PC-9 (cell line): ENCODE data around the gene ACO1.

Experiments used
- CTCF ChIP-seq: fragments of 200-600 bp; sonication (generic); conservative IDR thresholded peaks from 2 replicates; pipeline ENCODE4 v1.6.1; 2017; ENCODE audit warnings: mixed run types, antibody characterized with exemption, mild to moderate bottlenecking, moderate library complexity
- EZH2 ChIP-seq: fragments of 200-600 bp; sonication (generic); IDR thresholded peaks from 2 replicates; pipeline ENCODE4 v1.8.0; 2017; ENCODE audit warnings: antibody characterized with exemption, low read depth

DNA sequence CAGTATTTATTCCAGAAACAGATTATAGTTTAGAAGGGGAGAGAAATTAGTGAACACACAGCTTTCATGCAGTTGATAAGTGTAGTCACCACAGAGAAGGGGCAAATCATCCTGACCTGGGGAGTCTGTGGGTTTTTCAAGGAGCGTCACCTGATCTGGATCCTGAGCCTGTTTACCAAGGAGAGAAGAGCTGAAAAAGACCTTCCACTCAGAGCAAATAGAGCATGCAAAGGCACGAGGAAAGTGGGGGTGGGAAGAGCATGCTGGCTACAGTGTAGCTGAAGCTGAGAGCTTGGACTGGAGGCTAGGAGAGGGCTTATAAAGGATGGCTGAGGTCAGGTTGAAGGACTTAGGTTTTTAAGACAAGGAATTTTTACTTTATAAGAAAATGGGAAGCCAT lies 30.4 kb downstream of the ACO1 start:
- no peak for TF ChIP-seq EZH2
- TF ChIP-seq CTCF = no peak
